GM23338 (cell line): ENCODE measurements around the gene STT3B.

ENCODE experiments used
- CTCF ChIP-seq, 2 experiments: fragments of 200-600 bp in 1 of 2; sonication (generic) in 1 of 2; conservative IDR thresholded peaks; 2 replicates each; pipeline versions ENCODE4 v1.5.1 to v1.6.1; 2016 to 2017; ENCODE audit warnings: antibody characterized with exemption in 2 of 2, low read depth in 2 of 2, mild to moderate bottlenecking in 2 of 2, moderate library complexity in 1 of 2
- EZH2 ChIP-seq: fragments of 200-600 bp; sonication (generic); IDR thresholded peaks from one replicate; pipeline ENCODE4 v1.8.0; 2017; ENCODE audit warnings: antibody characterized with exemption, mild to moderate bottlenecking, low read depth; ENCODE audit not compliant: unreplicated experiment
- EZH2phosphoT487 ChIP-seq: fragments of 200-600 bp; sonication (generic); IDR thresholded peaks from one replicate; pipeline ENCODE4 v1.8.1; 2018; ENCODE audit warnings: antibody characterized with exemption; ENCODE audit not compliant: unreplicated experiment

GRCh38 chr3:31499281-31499680 is 33.4 kb upstream of the STT3B start:
- TF ChIP-seq EZH2 = no peak
- no peak for TF ChIP-seq EZH2phosphoT487
- TF ChIP-seq CTCF (conservative IDR thresholded peaks at IDR 0.05; ENCODE audit: low read depth in 2 of 2) = no peak
